OCI-LY1 (cell line): ENCODE results near the gene SMCHD1.

Experiments used
- H2AFZ ChIP-seq: fragments of 200-600 bp; sonication (generic), shearing (Covaris generic); 2 replicates; pipeline ENCODE4 v1.6.0; 2014; ENCODE audit warnings: antibody characterized with exemption, mild to moderate bottlenecking, low read length
- H3F3A ChIP-seq: fragments of 200-600 bp; sonication (generic), shearing (Covaris generic); 2 replicates; pipeline ENCODE4 v1.6.0; 2014; ENCODE audit warnings: mild to moderate bottlenecking, antibody characterized with exemption, low read length, moderate library complexity; ENCODE audit not compliant: insufficient read depth
- H3K27ac ChIP-seq: fragments of 200-600 bp; sonication (generic); 2 replicates; pipeline ENCODE4 v1.5.1; 2014; ENCODE audit warnings: low read length, mixed run types, mild to moderate bottlenecking, low read depth; ENCODE audit not compliant: poor library complexity, severe bottlenecking
- H3K27me3 ChIP-seq: fragments of 200-600 bp; sonication (generic); 2 replicates; pipeline ENCODE4 v1.6.0; 2014; ENCODE audit warnings: antibody characterized with exemption, mild to moderate bottlenecking, low read length, moderate library complexity; ENCODE audit not compliant: insufficient read depth
- H3K36me3 ChIP-seq: fragments of 200-600 bp; sonication (generic); 2 replicates; pipeline ENCODE4 v1.6.1; 2014; ENCODE audit warnings: mild to moderate bottlenecking, antibody characterized with exemption, low read length, moderate library complexity, mixed read lengths; ENCODE audit not compliant: insufficient read depth
- H3K4me1 ChIP-seq: fragments of 200-600 bp; sonication (generic); 2 replicates; pipeline ENCODE4 v1.5.1; 2014; ENCODE audit warnings: mild to moderate bottlenecking, low read length, moderate library complexity; ENCODE audit not compliant: insufficient read depth, severe bottlenecking
- H3K4me2 ChIP-seq: fragments of 200-600 bp; sonication (generic), shearing (Covaris generic); 2 replicates; pipeline ENCODE4 v1.6.1; 2014; ENCODE audit warnings: low read length
- H3K4me3 ChIP-seq: fragments of 200-600 bp; sonication (generic); 2 replicates; pipeline ENCODE4 v1.5.1; 2014; ENCODE audit warnings: low read length, low read depth, mild to moderate bottlenecking, mixed read lengths; ENCODE audit not compliant: poor library complexity, severe bottlenecking
- H3K79me2 ChIP-seq: fragments of 200-600 bp; shearing (Covaris generic); 2 replicates; pipeline ENCODE4 v1.6.1; 2016; ENCODE audit warnings: mixed run types, low read length, mixed read lengths; ENCODE audit not compliant: insufficient read depth
- H3K9ac ChIP-seq: fragments of 200-600 bp; sonication (generic), shearing (Covaris generic); 2 replicates; pipeline ENCODE4 v1.6.1; 2014; ENCODE audit warnings: mild to moderate bottlenecking, low read length, mixed read lengths
- H3K9me2 ChIP-seq: fragments of 200-600 bp; sonication (generic), shearing (Covaris generic); 2 replicates; pipeline ENCODE4 v1.6.1; 2014; ENCODE audit warnings: low read depth, mild to moderate bottlenecking, low read length, mixed read lengths
- H3K9me3 ChIP-seq: fragments of 200-600 bp; shearing (Covaris generic); 2 replicates; pipeline ENCODE4 v1.6.1; 2014; ENCODE audit warnings: low read length, mixed read lengths
- H4K20me1 ChIP-seq: fragments of 200-600 bp; sonication (generic), shearing (Covaris generic); 2 replicates; pipeline ENCODE4 v1.6.0; 2016; ENCODE audit warnings: mild to moderate bottlenecking, low read length; ENCODE audit not compliant: insufficient read depth
- EZH2 ChIP-seq: fragments of 200-600 bp; sonication (generic), shearing (Covaris generic); IDR thresholded peaks from 2 replicates; pipeline ENCODE4 v1.8.0; 2017; ENCODE audit warnings: borderline replicate concordance, mixed run types, mild to moderate bottlenecking, antibody characterized with exemption, low read length, moderate library complexity, mixed read lengths
- TF ChIP-seq, protein P1 (sequence below): fragments of 200-600 bp; sonication (generic), shearing (Covaris generic); IDR thresholded peaks from 2 replicates; pipeline ENCODE4 v1.5.1; 2017; ENCODE audit warnings: mild to moderate bottlenecking, antibody characterized with exemption, low read length, moderate library complexity, mixed read lengths

The SMCHD1 gene

DNA sequence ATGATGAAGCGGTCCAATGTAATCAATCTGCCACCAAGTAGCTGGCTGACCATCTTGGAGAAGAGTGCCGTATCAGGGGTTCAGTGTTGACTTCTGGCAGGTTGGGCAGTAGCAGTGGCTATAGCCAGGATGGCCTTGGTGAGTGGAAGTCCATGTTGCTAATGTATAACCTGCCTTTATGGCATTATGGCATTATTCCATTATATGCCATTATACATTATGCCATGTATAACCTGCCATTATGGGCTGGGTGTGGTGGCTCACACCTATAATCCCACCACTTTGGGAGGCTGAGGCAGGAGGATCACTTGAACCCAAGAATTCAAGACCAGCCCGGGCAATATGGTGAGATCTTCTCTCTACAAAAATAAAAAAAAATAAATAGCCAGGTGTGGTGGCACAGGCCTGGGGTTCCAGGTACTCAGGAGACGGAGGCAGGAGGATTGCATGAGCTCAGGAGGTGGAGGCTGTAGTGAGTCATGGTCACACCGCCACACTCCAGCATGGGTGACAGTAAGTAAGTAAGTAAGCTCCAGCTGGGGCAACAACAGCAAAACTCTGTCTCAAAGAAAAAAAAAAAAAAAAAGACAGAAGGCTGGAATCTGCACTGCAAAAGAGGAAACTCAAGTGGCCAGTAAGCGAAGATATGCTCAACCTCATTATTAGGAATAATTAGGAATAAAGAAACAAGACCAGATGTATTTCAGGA is 166.8 kb downstream of the SMCHD1 start:
- no peak overlapping the region for H2AFZ ChIP-seq
- TF ChIP-seq, protein P1, sequence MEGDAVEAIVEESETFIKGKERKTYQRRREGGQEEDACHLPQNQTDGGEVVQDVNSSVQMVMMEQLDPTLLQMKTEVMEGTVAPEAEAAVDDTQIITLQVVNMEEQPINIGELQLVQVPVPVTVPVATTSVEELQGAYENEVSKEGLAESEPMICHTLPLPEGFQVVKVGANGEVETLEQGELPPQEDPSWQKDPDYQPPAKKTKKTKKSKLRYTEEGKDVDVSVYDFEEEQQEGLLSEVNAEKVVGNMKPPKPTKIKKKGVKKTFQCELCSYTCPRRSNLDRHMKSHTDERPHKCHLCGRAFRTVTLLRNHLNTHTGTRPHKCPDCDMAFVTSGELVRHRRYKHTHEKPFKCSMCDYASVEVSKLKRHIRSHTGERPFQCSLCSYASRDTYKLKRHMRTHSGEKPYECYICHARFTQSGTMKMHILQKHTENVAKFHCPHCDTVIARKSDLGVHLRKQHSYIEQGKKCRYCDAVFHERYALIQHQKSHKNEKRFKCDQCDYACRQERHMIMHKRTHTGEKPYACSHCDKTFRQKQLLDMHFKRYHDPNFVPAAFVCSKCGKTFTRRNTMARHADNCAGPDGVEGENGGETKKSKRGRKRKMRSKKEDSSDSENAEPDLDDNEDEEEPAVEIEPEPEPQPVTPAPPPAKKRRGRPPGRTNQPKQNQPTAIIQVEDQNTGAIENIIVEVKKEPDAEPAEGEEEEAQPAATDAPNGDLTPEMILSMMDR: no peak
- no peak for TF ChIP-seq EZH2
- H3K4me3 ChIP-seq: no peak overlapping the region
- no peak overlapping the region for H3K27ac ChIP-seq
- H3K9me2 ChIP-seq: no peaks in the 10 kb centered on the region
- H3K36me3 ChIP-seq: no peaks in the 10 kb centered on the region
- no peak overlapping the region for H3K9ac ChIP-seq
- no peaks in the 10 kb centered on the region for H3F3A ChIP-seq
- H3K9me3 ChIP-seq: no peaks in the 10 kb centered on the region
- no peaks in the 10 kb centered on the region for H4K20me1 ChIP-seq
- H3K4me1 ChIP-seq: no peaks in the 10 kb centered on the region
- no peaks in the 10 kb centered on the region for H3K79me2 ChIP-seq
- H3K27me3 ChIP-seq: no peaks in the 10 kb centered on the region
- no peak overlapping the region for H3K4me2 ChIP-seq

DNA sequence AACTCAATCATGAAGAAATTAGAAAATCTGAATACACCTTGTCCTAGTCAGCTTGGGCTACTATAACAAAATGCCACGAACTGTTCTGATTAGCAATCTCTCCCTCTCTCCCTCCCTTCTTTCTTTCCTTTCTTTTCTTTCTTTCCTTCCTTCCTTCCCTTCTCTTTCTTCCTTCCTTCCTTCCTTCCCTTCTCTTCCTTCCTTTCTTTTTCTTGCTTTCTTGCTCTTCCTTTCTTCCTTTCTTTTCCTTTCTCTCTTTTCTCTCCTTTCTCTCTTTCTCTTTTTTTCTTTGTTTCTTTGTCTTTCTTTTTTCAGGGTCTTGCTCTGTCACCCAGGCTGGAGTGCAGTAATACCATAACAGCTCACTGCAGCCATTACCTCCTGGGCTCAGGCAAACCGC is 167.7 kb downstream of the SMCHD1 start:
- Histone ChIP-seq H3K9me2 (no peaks in the 10 kb centered on the region), H2AFZ (no peak overlapping the region), H3F3A (no peaks in the 10 kb centered on the region), H3K36me3 (no peaks in the 10 kb centered on the region), H3K4me1 (no peaks in the 10 kb centered on the region), H3K27me3 (no peaks in the 10 kb centered on the region), H3K27ac (no peak overlapping the region), H4K20me1 (no peaks in the 10 kb centered on the region), H3K4me2 (no peak overlapping the region), H3K4me3 (no peak overlapping the region), H3K9me3 (no peaks in the 10 kb centered on the region), H3K9ac (no peak overlapping the region), H3K79me2 (no peaks in the 10 kb centered on the region)
- TF ChIP-seq, protein P1: no peak
- no peak for TF ChIP-seq EZH2

DNA sequence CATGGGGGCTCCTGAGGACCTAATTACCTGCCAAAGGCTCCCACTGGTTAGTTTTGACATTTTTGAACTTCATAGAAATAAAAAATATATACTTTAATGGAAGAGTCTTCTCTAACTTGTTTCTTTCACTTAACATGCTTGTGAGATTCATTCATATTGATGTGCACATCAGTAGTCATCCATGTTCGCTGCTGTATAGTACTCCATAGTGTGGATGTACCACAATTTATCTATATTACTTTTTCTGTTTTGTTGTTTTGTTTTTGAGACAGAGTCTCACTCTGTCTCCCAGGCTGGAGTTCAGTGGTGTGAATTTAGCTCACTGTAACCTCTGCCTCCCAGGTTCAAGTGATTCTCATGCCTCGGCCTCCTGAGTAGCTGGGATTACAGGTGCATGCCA is 168.4 kb downstream of the SMCHD1 start:
- no peak overlapping the region for H3K9ac ChIP-seq
- no peaks in the 10 kb centered on the region for H3F3A ChIP-seq
- H3K36me3 ChIP-seq: no peaks in the 10 kb centered on the region
- H3K4me1 ChIP-seq: no peaks in the 10 kb centered on the region
- no peak overlapping the region for H3K4me2 ChIP-seq
- no peaks in the 10 kb centered on the region for H3K27me3 ChIP-seq
- H2AFZ ChIP-seq: no peak overlapping the region
- no peaks in the 10 kb centered on the region for H3K9me2 ChIP-seq
- H4K20me1 ChIP-seq: no peaks in the 10 kb centered on the region
- no peak overlapping the region for H3K4me3 ChIP-seq
- no peak overlapping the region for H3K27ac ChIP-seq
- no peaks in the 10 kb centered on the region for H3K9me3 ChIP-seq
- TF ChIP-seq, protein P1: no peak
- no peak for TF ChIP-seq EZH2
- no peaks in the 10 kb centered on the region for H3K79me2 ChIP-seq
